GM23338 (cell line): ENCODE data around the gene LONRF3. TPM values are rescaled to one million over a fixed set of nuclear protein-coding genes. Genes with fewer than 3 reads are reported as not detected.

Experiments
- ATAC-seq: fragments of 200-7000 bp; cut with Tn5 transposase; 3 replicates; pipeline ENCODE4 v1.9.1; 2020
- DNase-seq: peaks from one replicate; pipeline ENCODE4 v3.0.0-alpha.2; 2015; ENCODE audit warnings: low spot score
- H2AFZ ChIP-seq: fragments of 200-600 bp; sonication (generic); 2 replicates; pipeline ENCODE4 v1.8.0; 2016; ENCODE audit warnings: antibody characterized with exemption, mild to moderate bottlenecking, moderate library complexity
- H3F3A ChIP-seq: fragments of 200-600 bp; sonication (generic); replicated peaks from 2 replicates; pipeline ENCODE4 v1.8.0; 2017; ENCODE audit warnings: antibody characterized with exemption, mixed run types, low read depth
- H3K27ac ChIP-seq: fragments of 200-600 bp; sonication (generic); 2 replicates; pipeline ENCODE4 v1.6.1; 2016; ENCODE audit warnings: low read depth
- H3K27me3 ChIP-seq: fragments of 200-600 bp; sonication (generic); 2 replicates; pipeline ENCODE4 v1.8.0; 2016; ENCODE audit warnings: mild to moderate bottlenecking, mixed run types, moderate library complexity; ENCODE audit not compliant: insufficient read depth
- H3K36me3 ChIP-seq: fragments of 200-600 bp; sonication (generic); 2 replicates; pipeline ENCODE4 v1.8.0; 2016; ENCODE audit warnings: mild to moderate bottlenecking; ENCODE audit not compliant: insufficient read depth
- H3K4me1 ChIP-seq: fragments of 200-600 bp; sonication (generic); 2 replicates; pipeline ENCODE4 v1.8.0; 2016; ENCODE audit warnings: mild to moderate bottlenecking, moderate library complexity; ENCODE audit not compliant: insufficient read depth
- H3K4me2 ChIP-seq: fragments of 200-600 bp; sonication (generic); 2 replicates; pipeline ENCODE4 v1.7.1; 2017; ENCODE audit warnings: mixed run types
- H3K4me3 ChIP-seq: fragments of 200-600 bp; sonication (generic); 2 replicates; pipeline ENCODE4 v1.6.1; 2016; ENCODE audit warnings: mixed run types
- H3K79me2 ChIP-seq: fragments of 200-600 bp; sonication (generic); replicated peaks from 2 replicates; pipeline ENCODE4 v1.8.0; 2017; ENCODE audit warnings: mild to moderate bottlenecking; ENCODE audit not compliant: insufficient read depth
- H3K9me2 ChIP-seq: fragments of 200-600 bp; sonication (generic); 2 replicates; pipeline ENCODE4 v1.8.0; 2017; ENCODE audit not compliant: insufficient read depth
- H4K20me1 ChIP-seq: fragments of 200-600 bp; sonication (generic); replicated peaks from 2 replicates; pipeline ENCODE4 v1.8.0; 2017; ENCODE audit warnings: mild to moderate bottlenecking; ENCODE audit not compliant: insufficient read depth
- H3K27ac Mint-ChIP-seq: 2 replicates; pipeline ENCODE4 v1.8.0; 2020; ENCODE audit warnings: inconsistent platforms, mild to moderate bottlenecking, moderate library complexity, mixed read lengths
- H3K27me3 Mint-ChIP-seq: 3 replicates; pipeline ENCODE4 v1.8.0; 2022; ENCODE audit warnings: low read depth, mild to moderate bottlenecking, moderate library complexity, mixed read lengths, inconsistent platforms; ENCODE audit not compliant: insufficient read depth, poor library complexity
- H3K36me3 Mint-ChIP-seq: 3 replicates; pipeline ENCODE4 v1.8.0; 2021; ENCODE audit warnings: low read depth, mild to moderate bottlenecking, inconsistent platforms, moderate library complexity, mixed read lengths
- H3K4me1 Mint-ChIP-seq: 3 replicates; pipeline ENCODE4 v1.8.0; 2020; ENCODE audit warnings: mild to moderate bottlenecking, inconsistent platforms, mixed read lengths
- H3K4me3 Mint-ChIP-seq: 3 replicates; pipeline ENCODE4 v1.8.0; 2021; ENCODE audit warnings: moderate library complexity, mild to moderate bottlenecking, inconsistent platforms, mixed read lengths
- H3K9me3 Mint-ChIP-seq: 3 replicates; pipeline ENCODE4 v1.8.0; 2020; ENCODE audit warnings: moderate library complexity, mild to moderate bottlenecking, inconsistent platforms, mixed read lengths
- CREB1 ChIP-seq: fragments of 250-450 bp; sonication (Bioruptor Pico); IDR thresholded peaks from 2 replicates; pipeline ENCODE4 v1.5.0; 2020; ENCODE audit warnings: low read depth, mild to moderate bottlenecking, moderate library complexity
- EZH2 ChIP-seq: fragments of 200-600 bp; sonication (generic); IDR thresholded peaks from one replicate; pipeline ENCODE4 v1.8.0; 2017; ENCODE audit warnings: antibody characterized with exemption, mild to moderate bottlenecking, low read depth; ENCODE audit not compliant: unreplicated experiment
- EZH2phosphoT487 ChIP-seq: fragments of 200-600 bp; sonication (generic); IDR thresholded peaks from one replicate; pipeline ENCODE4 v1.8.1; 2018; ENCODE audit warnings: antibody characterized with exemption; ENCODE audit not compliant: unreplicated experiment
- JUNB ChIP-seq: IDR thresholded peaks from one replicate; pipeline ENCODE4 v1.6.1; 2016; ENCODE audit warnings: antibody characterized with exemption; ENCODE audit not compliant: unreplicated experiment
- NANOG ChIP-seq: IDR thresholded peaks from 2 replicates; pipeline ENCODE4 v1.6.1; 2016; ENCODE audit warnings: antibody characterized with exemption, borderline replicate concordance
- POLR2AphosphoS5 ChIP-seq: IDR thresholded peaks from 2 replicates; pipeline ENCODE4 v1.6.1; 2016; ENCODE audit warnings: antibody characterized with exemption, low read depth
- STAT1 ChIP-seq: IDR thresholded peaks from one replicate; pipeline ENCODE4 v1.6.1; 2016; ENCODE audit warnings: antibody characterized with exemption; ENCODE audit not compliant: unreplicated experiment
- ZNF114 ChIP-seq: fragments of 250-450 bp; sonication (Bioruptor Pico); IDR thresholded peaks from 2 replicates; pipeline ENCODE4 v1.5.0; 2020; ENCODE audit warnings: mild to moderate bottlenecking, moderate library complexity
- ZNF331 ChIP-seq: fragments of 250-450 bp; sonication (Bioruptor Pico); IDR thresholded peaks from 2 replicates; pipeline ENCODE4 v1.5.0; 2020; ENCODE audit warnings: low read depth, mild to moderate bottlenecking, moderate library complexity
- polyA plus RNA-seq: library from polyadenylated mRNA; unstranded; fragments of >200 nt; fragmentation: Nextera tagmentation; extraction: Ambion mirVana; gene quantifications from 2 replicates; pipeline ENCODE4 v1.2.1, GENCODE V29; 2016
- total RNA-seq: library from RNA; depleted of rRNA; stranded (reverse); fragments of >200 nt; shearing (Covaris generic); gene quantifications from 2 replicates; pipeline ENCODE4 v1.2.3, GENCODE V29; 2014
- TF ChIP-seq, protein P1 (sequence below): IDR thresholded peaks from one replicate; pipeline ENCODE4 v1.6.1; 2018; ENCODE audit warnings: antibody characterized with exemption; ENCODE audit not compliant: unreplicated experiment
- TF ChIP-seq, protein P2 (sequence below): IDR thresholded peaks from 2 replicates; pipeline ENCODE4 v1.6.1; 2016; ENCODE audit warnings: antibody characterized with exemption
- TF ChIP-seq, protein P3 (sequence below), 2 experiments: fragments of 200-600 bp in 1 of 2; sonication (generic) in 1 of 2; conservative IDR thresholded peaks; 2 replicates each; pipeline versions ENCODE4 v1.5.1 to v1.6.1; 2016 to 2017; ENCODE audit warnings: antibody characterized with exemption in 2 of 2, low read depth in 2 of 2, mild to moderate bottlenecking in 2 of 2, moderate library complexity in 1 of 2
- TF ChIP-seq, protein P4 (sequence below): fragments of 250-450 bp; sonication (Bioruptor Pico); IDR thresholded peaks from 2 replicates; pipeline ENCODE4 v1.5.0; 2020; ENCODE audit warnings: mild to moderate bottlenecking, moderate library complexity

Gene LONRF3
- total and polyA plus RNA-seq, 2 experiments from 2014 or later: 0.10 TPM; not detected in 1

DNA sequence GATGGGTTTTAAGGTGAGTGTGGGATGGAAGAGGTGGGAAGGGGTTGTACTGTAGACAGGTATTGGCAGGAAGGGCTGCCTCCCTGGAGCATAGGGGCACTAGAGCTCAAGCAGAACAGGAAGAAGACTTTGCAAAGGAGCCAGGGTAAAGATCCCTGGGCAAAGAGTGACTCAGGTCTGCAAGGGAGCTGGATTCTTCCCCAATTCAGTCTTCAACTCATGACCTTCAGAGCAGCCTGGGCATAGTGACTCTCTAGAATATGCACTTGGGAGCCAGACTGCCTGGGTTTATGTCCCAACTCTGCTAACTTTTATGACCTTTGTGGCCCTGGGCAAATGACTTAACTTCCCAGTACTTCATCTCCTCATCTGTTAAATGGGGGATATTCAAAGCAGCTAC, 4.0 kb downstream of the LONRF3 start:
- Histone ChIP-seq H3K4me3 (no peak overlapping the region), H3K27me3 (peaks cover 91% of the 10 kb centered on the region), H3K36me3 (no peaks in the 10 kb centered on the region), H4K20me1 (no peaks in the 10 kb centered on the region), H3F3A (no peaks in the 10 kb centered on the region), H3K27ac (no peak overlapping the region), H3K4me1 (no peaks in the 10 kb centered on the region), H3K9me2 (no peaks in the 10 kb centered on the region), H3K4me2 (no peak overlapping the region), H3K79me2 (no peaks in the 10 kb centered on the region), H2AFZ (no peak overlapping the region)
- H3K4me1 Mint-ChIP-seq: peaks cover 5% of the 10 kb centered on the region
- no peak overlapping the region for H3K4me3 Mint-ChIP-seq
- no peak for TF ChIP-seq JUNB
- TF ChIP-seq, protein P1, sequence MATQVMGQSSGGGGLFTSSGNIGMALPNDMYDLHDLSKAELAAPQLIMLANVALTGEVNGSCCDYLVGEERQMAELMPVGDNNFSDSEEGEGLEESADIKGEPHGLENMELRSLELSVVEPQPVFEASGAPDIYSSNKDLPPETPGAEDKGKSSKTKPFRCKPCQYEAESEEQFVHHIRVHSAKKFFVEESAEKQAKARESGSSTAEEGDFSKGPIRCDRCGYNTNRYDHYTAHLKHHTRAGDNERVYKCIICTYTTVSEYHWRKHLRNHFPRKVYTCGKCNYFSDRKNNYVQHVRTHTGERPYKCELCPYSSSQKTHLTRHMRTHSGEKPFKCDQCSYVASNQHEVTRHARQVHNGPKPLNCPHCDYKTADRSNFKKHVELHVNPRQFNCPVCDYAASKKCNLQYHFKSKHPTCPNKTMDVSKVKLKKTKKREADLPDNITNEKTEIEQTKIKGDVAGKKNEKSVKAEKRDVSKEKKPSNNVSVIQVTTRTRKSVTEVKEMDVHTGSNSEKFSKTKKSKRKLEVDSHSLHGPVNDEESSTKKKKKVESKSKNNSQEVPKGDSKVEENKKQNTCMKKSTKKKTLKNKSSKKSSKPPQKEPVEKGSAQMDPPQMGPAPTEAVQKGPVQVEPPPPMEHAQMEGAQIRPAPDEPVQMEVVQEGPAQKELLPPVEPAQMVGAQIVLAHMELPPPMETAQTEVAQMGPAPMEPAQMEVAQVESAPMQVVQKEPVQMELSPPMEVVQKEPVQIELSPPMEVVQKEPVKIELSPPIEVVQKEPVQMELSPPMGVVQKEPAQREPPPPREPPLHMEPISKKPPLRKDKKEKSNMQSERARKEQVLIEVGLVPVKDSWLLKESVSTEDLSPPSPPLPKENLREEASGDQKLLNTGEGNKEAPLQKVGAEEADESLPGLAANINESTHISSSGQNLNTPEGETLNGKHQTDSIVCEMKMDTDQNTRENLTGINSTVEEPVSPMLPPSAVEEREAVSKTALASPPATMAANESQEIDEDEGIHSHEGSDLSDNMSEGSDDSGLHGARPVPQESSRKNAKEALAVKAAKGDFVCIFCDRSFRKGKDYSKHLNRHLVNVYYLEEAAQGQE: no peak
- TF ChIP-seq NANOG: no peak
- TF ChIP-seq ZNF114 (CRISPR knock-in tag): no peak
- TF ChIP-seq CREB1 (CRISPR knock-in tag): no peak
- no peak for TF ChIP-seq POLR2AphosphoS5
- no peak for TF ChIP-seq ZNF331 (CRISPR knock-in tag)
- TF ChIP-seq STAT1: no peak
- TF ChIP-seq, protein P2, sequence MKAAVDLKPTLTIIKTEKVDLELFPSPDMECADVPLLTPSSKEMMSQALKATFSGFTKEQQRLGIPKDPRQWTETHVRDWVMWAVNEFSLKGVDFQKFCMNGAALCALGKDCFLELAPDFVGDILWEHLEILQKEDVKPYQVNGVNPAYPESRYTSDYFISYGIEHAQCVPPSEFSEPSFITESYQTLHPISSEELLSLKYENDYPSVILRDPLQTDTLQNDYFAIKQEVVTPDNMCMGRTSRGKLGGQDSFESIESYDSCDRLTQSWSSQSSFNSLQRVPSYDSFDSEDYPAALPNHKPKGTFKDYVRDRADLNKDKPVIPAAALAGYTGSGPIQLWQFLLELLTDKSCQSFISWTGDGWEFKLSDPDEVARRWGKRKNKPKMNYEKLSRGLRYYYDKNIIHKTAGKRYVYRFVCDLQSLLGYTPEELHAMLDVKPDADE: no peak
- no peak for TF ChIP-seq EZH2phosphoT487
- TF ChIP-seq, protein P3, sequence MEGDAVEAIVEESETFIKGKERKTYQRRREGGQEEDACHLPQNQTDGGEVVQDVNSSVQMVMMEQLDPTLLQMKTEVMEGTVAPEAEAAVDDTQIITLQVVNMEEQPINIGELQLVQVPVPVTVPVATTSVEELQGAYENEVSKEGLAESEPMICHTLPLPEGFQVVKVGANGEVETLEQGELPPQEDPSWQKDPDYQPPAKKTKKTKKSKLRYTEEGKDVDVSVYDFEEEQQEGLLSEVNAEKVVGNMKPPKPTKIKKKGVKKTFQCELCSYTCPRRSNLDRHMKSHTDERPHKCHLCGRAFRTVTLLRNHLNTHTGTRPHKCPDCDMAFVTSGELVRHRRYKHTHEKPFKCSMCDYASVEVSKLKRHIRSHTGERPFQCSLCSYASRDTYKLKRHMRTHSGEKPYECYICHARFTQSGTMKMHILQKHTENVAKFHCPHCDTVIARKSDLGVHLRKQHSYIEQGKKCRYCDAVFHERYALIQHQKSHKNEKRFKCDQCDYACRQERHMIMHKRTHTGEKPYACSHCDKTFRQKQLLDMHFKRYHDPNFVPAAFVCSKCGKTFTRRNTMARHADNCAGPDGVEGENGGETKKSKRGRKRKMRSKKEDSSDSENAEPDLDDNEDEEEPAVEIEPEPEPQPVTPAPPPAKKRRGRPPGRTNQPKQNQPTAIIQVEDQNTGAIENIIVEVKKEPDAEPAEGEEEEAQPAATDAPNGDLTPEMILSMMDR (conservative IDR thresholded peaks at IDR 0.05; ENCODE audit: low read depth in 2 of 2): no peak
- no peak for TF ChIP-seq EZH2
- TF ChIP-seq, protein P4, sequence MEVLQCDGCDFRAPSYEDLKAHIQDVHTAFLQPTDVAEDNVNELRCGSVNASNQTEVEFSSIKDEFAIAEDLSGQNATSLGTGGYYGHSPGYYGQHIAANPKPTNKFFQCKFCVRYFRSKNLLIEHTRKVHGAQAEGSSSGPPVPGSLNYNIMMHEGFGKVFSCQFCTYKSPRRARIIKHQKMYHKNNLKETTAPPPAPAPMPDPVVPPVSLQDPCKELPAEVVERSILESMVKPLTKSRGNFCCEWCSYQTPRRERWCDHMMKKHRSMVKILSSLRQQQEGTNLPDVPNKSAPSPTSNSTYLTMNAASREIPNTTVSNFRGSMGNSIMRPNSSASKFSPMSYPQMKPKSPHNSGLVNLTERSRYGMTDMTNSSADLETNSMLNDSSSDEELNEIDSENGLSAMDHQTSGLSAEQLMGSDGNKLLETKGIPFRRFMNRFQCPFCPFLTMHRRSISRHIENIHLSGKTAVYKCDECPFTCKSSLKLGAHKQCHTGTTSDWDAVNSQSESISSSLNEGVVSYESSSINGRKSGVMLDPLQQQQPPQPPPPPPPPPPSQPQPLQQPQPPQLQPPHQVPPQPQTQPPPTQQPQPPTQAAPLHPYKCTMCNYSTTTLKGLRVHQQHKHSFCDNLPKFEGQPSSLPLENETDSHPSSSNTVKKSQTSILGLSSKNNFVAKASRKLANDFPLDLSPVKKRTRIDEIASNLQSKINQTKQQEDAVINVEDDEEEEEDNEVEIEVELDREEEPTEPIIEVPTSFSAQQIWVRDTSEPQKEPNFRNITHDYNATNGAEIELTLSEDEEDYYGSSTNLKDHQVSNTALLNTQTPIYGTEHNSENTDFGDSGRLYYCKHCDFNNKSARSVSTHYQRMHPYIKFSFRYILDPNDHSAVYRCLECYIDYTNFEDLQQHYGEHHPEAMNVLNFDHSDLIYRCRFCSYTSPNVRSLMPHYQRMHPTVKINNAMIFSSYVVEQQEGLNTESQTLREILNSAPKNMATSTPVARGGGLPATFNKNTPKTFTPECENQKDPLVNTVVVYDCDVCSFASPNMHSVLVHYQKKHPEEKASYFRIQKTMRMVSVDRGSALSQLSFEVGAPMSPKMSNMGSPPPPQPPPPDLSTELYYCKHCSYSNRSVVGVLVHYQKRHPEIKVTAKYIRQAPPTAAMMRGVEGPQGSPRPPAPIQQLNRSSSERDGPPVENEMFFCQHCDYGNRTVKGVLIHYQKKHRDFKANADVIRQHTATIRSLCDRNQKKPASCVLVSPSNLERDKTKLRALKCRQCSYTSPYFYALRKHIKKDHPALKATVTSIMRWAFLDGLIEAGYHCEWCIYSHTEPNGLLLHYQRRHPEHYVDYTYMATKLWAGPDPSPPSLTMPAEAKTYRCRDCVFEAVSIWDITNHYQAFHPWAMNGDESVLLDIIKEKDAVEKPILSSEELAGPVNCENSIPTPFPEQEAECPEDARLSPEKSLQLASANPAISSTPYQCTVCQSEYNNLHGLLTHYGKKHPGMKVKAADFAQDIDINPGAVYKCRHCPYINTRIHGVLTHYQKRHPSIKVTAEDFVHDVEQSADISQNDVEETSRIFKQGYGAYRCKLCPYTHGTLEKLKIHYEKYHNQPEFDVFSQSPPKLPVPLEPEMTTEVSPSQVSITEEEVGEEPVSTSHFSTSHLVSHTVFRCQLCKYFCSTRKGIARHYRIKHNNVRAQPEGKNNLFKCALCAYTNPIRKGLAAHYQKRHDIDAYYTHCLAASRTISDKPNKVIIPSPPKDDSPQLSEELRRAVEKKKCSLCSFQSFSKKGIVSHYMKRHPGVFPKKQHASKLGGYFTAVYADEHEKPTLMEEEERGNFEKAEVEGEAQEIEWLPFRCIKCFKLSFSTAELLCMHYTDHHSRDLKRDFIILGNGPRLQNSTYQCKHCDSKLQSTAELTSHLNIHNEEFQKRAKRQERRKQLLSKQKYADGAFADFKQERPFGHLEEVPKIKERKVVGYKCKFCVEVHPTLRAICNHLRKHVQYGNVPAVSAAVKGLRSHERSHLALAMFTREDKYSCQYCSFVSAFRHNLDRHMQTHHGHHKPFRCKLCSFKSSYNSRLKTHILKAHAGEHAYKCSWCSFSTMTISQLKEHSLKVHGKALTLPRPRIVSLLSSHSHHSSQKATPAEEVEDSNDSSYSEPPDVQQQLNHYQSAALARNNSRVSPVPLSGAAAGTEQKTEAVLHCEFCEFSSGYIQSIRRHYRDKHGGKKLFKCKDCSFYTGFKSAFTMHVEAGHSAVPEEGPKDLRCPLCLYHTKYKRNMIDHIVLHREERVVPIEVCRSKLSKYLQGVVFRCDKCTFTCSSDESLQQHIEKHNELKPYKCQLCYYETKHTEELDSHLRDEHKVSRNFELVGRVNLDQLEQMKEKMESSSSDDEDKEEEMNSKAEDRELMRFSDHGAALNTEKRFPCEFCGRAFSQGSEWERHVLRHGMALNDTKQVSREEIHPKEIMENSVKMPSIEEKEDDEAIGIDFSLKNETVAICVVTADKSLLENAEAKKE (CRISPR knock-in tag): no peak
- peaks cover 69% of the 10 kb centered on the region for H3K27me3 Mint-ChIP-seq
- no peak overlapping the region for H3K27ac Mint-ChIP-seq
- ATAC-seq (no peak), DNase-seq (no peak)
- H3K9me3 Mint-ChIP-seq: no peaks in the 10 kb centered on the region
- no peaks in the 10 kb centered on the region for H3K36me3 Mint-ChIP-seq
